Fibroblast of skin of right quadriceps (primary cell): Measurements from ENCODE around the gene ATP13A1.

Source experiments
- DNase-seq: peaks from one replicate; pipeline ENCODE4 v3.0.0-alpha.2; 2013

Gene ATP13A1

GRCh38 chr19:19642506-19643157 lies 20.8 kb downstream of the ATP13A1 start:
- DNase-seq, result peak; percentile 13

- no peak for DNase-seq
These were observed 25.8 kb downstream of the ATP13A1 start for GRCh38 chr19:19637523-19638251.

- DNase-seq, result no peak
These were observed 26.3 kb downstream of the ATP13A1 start for GRCh38 chr19:19637186-19637522.

- no peak for DNase-seq
These were observed 26.8 kb downstream of the ATP13A1 start for GRCh38 chr19:19636573-19637185.

GRCh38 chr19:19635313-19635702 lies 28.2 kb downstream of the ATP13A1 start:
- DNase-seq, result no peak

GRCh38 chr19:19634516-19635312 lies 28.8 kb downstream of the ATP13A1 start:
- DNase-seq, result no peak

GRCh38 chr19:19633711-19634515 lies 29.6 kb downstream of the ATP13A1 start:
- DNase-seq, result no peak

GRCh38 chr19:19632661-19633060 lies 30.8 kb downstream of the ATP13A1 start:
- DNase-seq, result no peak

GRCh38 chr19:19631346-19631745 lies 32.1 kb downstream of the ATP13A1 start:
- DNase-seq, result no peak

- DNase-seq, result no peak
These were observed 33.0 kb downstream of the ATP13A1 start for GRCh38 chr19:19630426-19630825.

- DNase-seq, result no peak
These were observed 33.4 kb downstream of the ATP13A1 start for GRCh38 chr19:19630062-19630414.

- DNase-seq, result peak; percentile 53
These were observed 34.9 kb downstream of the ATP13A1 start for GRCh38 chr19:19628501-19629134.

- DNase-seq, result no peak
These were observed 35.6 kb downstream of the ATP13A1 start, which contains the start of gene LPAR2 for GRCh38 chr19:19627621-19628500. LPAR2 (minus strand) TSS chr19:19628220; CDS start chr19:19627275, 945 bp downstream.

GRCh38 chr19:19626516-19627472 lies 36.7 kb downstream of the ATP13A1 start:
- no peak for DNase-seq

GRCh38 chr19:19624032-19624570 lies 39.4 kb downstream of the ATP13A1 start:
- no peak for DNase-seq

- no peak for DNase-seq
These were observed 40.1 kb downstream of the ATP13A1 start for GRCh38 chr19:19623383-19623782.

- no peak for DNase-seq
These were observed 43.6 kb downstream of the ATP13A1 start for GRCh38 chr19:19619849-19620210.

GRCh38 chr19:19619181-19619848 lies 44.2 kb downstream of the ATP13A1 start:
- no peak for DNase-seq
